Measurements from ENCODE around the gene ICA1L. TPM values are rescaled to one million over a fixed set of nuclear protein-coding genes. Genes with fewer than 3 reads are reported as not detected.
"Not testable (repeated sequence)": the region's sequence is repeated elsewhere in the genome, so short reads cannot be mapped to it uniquely, and the experiment has no call there.

The ICA1L gene
- polyA plus RNA-seq, 6 donors from 2014 or later, result 0.89 to 4.8 (median 3.6) TPM

DNA sequence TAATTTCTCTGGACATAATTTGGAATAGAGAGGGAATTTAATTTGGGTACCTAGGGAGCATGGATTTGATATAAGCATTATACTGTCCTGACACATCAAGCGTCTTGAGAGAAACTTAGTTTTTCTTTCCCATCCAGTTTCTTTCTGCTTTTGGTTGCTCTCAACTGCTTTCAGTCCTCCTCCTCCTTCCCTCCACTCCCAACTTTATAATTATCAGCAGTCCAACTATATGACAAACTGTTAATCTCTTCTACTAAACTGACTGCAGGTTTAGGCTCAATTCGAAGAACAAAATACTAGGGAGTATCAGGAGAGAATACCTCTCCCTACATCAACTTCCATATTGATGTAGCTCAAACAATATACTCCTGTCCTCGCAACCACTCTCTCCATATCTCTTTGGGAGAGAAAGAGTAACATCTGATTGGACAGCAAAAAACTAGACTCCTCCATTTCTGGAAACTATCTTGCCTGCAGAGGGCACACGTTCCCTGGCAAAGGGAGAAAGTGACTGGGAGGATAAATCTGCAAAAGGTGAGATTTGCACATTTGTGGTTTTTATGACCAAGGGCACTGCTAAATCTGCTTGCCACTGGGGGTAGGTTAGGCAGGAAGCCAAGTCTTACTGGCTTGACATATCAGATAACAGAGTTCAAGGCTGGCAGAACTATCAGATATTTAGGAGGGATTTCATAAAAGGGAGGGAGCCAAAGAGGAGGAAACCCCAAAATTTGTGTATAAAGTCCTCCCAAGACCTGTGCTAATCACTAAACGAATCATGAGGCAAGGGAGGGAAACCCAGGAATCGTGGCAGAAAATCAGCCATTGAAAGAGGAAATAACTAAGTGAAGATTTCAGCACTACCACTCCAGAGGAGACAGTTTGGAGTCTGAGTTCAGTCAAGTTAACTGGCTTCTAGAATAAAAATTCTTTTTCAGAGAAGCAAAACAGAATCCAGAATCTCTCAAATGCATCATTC lies 40.0 kb downstream of the ICA1L start:
- DNase-seq (no peak), ATAC-seq (ENCODE audit: low read depth in 2 of 2) (peak; percentile 45 to 48)
- Mint-ChIP-seq H3K36me3 (no peaks in the 10 kb centered on the region), H3K27me3 (no peaks in the 10 kb centered on the region), H3K9me3 (peaks cover 0 to 5% (median 2%) of the 10 kb centered on the region in 7 donors), H3K27ac (peak overlapping the region in 1 of 6 donors; percentile 2), H3K4me1 (peaks cover 8 to 11% (median 9%) of the 10 kb centered on the region in 3 donors), H3K4me3 (peak overlapping the region in 1 of 8 donors; percentile 37)

DNA sequence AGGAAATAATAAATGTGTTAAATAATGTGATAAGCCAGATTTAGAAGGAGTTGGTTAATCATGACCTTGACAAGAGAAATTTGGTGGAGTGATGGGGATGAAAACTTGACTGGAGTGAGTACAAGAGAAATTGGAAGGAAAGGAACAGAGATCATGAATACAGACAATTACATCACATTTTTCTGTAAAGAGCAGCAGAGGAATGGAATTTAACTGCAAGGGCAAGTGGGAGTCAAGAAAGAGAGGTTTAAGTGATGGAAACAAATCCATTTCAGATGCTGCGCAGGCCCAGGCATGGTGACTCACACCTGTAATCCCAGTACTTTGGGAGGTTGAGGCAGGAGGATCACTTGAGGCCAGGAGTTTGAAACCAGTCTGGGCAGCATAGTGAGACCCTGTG lies 46.7 kb downstream of the ICA1L start:
- Mint-ChIP-seq H3K27ac (peak overlapping the region in 2 of 6 donors; percentile 60 to 62), H3K4me3 (no peak overlapping the region), H3K36me3 (peaks cover 0 to 5% of the 10 kb centered on the region in 2 donors), H3K4me1 (peaks cover 4 to 10% (median 5%) of the 10 kb centered on the region in 3 donors), H3K27me3 (no peaks in the 10 kb centered on the region), H3K9me3 (no peaks in the 10 kb centered on the region)
- ATAC-seq (ENCODE audit: low read depth in 2 of 2) (no peak), DNase-seq (no peak)

DNA sequence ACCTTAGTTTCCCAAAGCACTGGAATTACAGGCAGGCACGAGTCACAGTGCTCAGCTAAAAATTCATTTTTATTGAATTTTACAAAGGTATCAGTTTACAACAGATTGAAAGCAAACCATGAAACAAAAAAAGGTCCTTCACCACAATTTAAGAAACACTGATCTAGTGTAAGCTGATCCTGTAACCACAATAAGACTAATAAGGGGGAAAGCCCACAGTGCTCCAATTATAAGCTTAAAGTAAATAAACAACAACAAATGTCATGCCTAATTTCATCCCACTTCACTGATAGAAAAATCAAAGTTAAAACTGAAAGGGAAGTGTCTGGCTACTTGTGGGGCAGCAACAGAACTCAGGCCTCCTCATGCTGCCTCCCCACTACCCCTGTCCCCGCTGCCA lies 49.2 kb downstream of the ICA1L start:
- ATAC-seq (ENCODE audit: low read depth in 2 of 2), result no peak
- Mint-ChIP-seq H3K27me3 (no peaks in the 10 kb centered on the region), H3K4me3 (no peak overlapping the region), H3K27ac (peak overlapping the region in 1 of 6 donors; percentile 27), H3K36me3 (peaks cover 0 to 5% of the 10 kb centered on the region in 2 donors), H3K4me1 (peaks cover 4 to 10% (median 5%) of the 10 kb centered on the region in 3 donors), H3K9me3 (no peaks in the 10 kb centered on the region)
- DNase-seq, result no peak

DNA sequence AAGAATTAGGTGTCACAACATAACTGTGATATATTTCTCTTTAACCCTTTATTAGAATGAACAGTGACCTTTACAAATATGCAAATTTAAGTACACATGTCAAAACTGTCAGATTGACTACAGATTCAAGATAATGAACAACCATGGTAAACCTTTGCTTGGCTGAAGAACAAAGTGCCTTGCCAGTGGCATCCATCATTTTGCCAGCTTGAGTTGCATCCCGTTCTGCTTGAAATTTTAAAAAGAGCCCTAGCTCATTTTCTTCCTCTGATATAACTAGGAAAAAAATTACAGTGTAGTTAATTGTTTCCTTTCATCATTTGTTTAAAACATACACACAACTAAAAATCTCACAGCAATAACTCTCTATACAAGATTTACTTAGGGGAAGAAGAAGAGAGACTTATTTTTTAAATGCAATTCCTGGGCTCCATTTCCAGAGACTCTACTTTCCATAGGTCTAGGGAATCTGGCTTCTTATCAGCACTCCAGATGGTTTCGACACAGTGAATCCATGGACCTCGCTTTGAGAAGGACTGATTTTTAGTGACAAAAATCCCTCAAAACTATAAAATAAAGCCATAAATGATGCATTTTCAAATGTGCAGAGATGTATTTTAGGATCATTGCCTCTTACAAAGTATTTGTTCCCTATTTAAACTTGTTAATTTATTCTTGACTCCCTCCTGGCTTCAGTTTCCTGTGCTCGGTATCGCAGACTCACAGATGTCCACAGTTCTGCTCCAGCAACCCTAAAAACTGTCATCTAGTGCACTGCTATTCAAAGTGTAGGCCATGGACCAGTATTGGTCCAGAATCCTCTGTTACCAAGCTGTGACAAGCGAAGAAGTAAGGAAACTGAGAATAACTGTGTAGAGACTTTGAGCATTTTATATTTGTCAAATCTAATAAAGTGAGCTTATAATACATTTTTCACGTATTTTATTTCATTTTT lies 50.1 kb downstream of the ICA1L start:
- H3K9me3 Mint-ChIP-seq, result no peaks in the 10 kb centered on the region
- peak overlapping the region in 1 of 8 donors; percentile 36 for H3K4me3 Mint-ChIP-seq
- H3K4me1 Mint-ChIP-seq, result peaks cover 4 to 10% (median 5%) of the 10 kb centered on the region in 3 donors
- peak; percentile 61 to 68 for ATAC-seq (ENCODE audit: low read depth in 2 of 2)
- DNase-seq, result no peak
- peaks cover 0 to 5% of the 10 kb centered on the region in 2 donors for H3K36me3 Mint-ChIP-seq
- no peaks in the 10 kb centered on the region for H3K27me3 Mint-ChIP-seq
- peak overlapping the region in 1 of 6 donors; percentile 45 for H3K27ac Mint-ChIP-seq

DNA sequence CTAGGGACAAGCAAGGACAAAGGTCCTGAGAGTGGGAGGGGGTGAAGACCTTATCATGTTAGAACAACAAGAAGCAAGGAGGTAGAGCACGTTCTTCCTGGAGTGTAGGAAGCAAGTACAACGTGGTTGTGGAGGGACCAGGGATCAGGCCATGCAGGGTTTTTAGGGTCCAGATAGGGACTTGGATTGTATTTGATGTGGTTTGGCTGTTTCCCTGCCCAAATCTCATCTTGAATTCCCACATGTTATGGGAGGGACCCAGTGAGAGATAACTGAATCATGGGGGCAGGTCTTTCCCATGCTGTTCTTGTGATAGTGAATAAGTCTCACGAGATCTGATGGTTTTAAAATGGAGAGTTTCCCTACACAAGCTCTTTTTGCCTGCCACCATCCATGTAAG lies 53.2 kb downstream of the ICA1L start:
- no peaks in the 10 kb centered on the region for H3K27me3 Mint-ChIP-seq
- no peak for DNase-seq
- peak overlapping the region in 1 of 6 donors; percentile 9 for H3K27ac Mint-ChIP-seq

DNA sequence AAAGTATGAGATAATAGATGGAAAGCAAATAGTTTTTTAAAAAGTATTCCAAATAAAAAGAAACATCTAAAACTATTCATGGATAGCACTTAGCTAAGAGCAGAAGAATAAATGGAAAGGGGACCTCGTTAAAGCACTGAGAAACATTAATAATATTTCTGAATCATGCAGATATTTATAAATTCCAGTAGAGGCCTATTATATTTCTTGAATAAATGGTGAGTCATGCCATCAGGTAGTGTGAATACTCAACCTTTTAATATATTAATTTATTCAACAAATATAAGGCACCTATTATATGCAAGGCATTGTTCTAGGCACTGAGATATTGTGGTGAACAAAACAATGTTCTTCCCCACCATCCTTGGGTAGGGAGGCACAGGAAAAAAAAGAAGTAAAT lies 53.8 kb downstream of the ICA1L start:
- peaks cover 12% of the 10 kb centered on the region in 2 donors for H3K36me3 Mint-ChIP-seq
- H3K4me3 Mint-ChIP-seq, result no peak overlapping the region
- ATAC-seq (ENCODE audit: low read depth in 2 of 2) (no peak), DNase-seq (no peak)
- H3K27ac Mint-ChIP-seq, result peak overlapping the region in 1 of 6 donors; percentile 40
- H3K27me3 Mint-ChIP-seq, result no peaks in the 10 kb centered on the region
- H3K4me1 Mint-ChIP-seq, result peaks cover 4 to 9% (median 5%) of the 10 kb centered on the region in 3 donors
- H3K9me3 Mint-ChIP-seq, result peaks cover 0 to 15% (median 7%) of the 10 kb centered on the region in 7 donors

More for the DNA sequence above, 53.2 kb downstream of the ICA1L start:
- Mint-ChIP-seq H3K4me3 (no peak overlapping the region), H3K4me1 (peaks cover 4 to 10% (median 5%) of the 10 kb centered on the region in 3 donors), H3K36me3 (peaks cover 12% of the 10 kb centered on the region in 2 donors), H3K9me3 (peaks cover 0 to 15% (median 7%) of the 10 kb centered on the region in 7 donors)
- ATAC-seq (ENCODE audit: low read depth in 2 of 2), result no peak

DNA sequence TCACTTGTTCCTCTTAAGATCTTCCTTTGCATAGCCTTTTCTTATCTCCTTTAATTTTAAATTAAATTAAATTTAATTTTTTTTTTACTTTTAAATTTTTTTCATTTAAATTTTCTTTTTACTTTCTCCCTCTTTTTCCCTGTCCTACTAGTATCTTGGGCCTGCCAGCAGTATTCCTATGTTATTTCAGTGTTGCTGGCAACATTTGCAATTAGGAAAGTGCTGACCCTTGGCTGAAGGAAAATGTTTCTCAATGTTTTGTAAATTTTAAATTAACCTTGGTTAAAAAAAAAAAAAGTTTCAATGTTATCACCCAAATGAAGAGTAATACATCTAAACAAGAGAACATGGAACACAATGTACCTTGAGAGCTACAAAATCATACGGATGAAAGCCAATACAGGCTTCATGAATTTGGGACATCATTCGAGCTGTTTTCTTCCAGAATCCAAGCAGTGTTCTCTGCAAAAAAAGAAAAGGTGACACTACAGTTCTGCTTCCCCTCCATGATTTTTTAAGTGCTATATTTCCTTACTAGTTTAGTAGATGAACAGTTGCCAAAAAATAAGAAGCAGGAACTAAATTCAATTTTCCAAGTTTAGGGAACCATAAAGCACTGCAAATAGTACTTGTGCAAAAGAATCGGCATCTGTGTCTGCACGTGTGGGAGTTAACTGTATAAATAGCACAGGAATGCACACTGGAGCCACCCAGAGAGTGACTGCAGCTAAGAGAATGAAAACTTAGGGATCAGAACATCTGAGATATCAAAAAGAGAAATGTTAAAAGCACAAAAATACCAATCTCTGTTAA lies 55.8 kb downstream of the ICA1L start:
- DNase-seq (no peak), ATAC-seq (ENCODE audit: low read depth in 2 of 2) (no peak)
- Mint-ChIP-seq H3K36me3 (peaks cover 12 to 17% of the 10 kb centered on the region in 2 donors), H3K4me3 (no peak overlapping the region), H3K4me1 (no peaks in the 10 kb centered on the region), H3K27ac (peak overlapping the region in 1 of 6 donors; percentile 24), H3K27me3 (no peaks in the 10 kb centered on the region), H3K9me3 (peaks cover 3 to 15% (median 8%) of the 10 kb centered on the region in 7 donors)

DNA sequence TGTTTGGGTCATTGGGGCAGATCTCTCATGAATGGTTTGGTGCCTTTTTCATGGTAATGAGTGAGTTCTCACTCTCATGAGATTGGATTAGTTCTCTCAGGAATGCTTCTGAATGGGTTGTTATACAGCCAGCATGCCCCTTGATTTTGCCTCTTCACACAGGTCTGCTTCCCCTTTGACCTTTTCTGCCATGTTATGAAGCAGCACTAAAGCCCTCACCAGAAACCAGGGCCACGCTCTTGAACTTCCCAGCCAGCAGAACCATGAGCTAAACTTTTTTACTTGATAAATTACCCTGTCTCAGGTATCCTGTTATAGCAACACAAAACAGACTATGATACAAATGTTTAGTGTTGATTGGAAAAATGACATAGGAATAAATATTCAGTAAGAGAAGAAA lies 57.3 kb downstream of the ICA1L start:
- no peak for DNase-seq
- no peak overlapping the region for H3K4me3 Mint-ChIP-seq
- ATAC-seq (ENCODE audit: low read depth in 2 of 2), result no peak
- H3K27ac Mint-ChIP-seq, result no peak overlapping the region
- H3K27me3 Mint-ChIP-seq, result no peaks in the 10 kb centered on the region
- peaks cover 4 to 26% (median 12%) of the 10 kb centered on the region in 7 donors for H3K9me3 Mint-ChIP-seq
- no peaks in the 10 kb centered on the region for H3K4me1 Mint-ChIP-seq
- peaks cover 18 to 22% of the 10 kb centered on the region in 2 donors for H3K36me3 Mint-ChIP-seq

DNA sequence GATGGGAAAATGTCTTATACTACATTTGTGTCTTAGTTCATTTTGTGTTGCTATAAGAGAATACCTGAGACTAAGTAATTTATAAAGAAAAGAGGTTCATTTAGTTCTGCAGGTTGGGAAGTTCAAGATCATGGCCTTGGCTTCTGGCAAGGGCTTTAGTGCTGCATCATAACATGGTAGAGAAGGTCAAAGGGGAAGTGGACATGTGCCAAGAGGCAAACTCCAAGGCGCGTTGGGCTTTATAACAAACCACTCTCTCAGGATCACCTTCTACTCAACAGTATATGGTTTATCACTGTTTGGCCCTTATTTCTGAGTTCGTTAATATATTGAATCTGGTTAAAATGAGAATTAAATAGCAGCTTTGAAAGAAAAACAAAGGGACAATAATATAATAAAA lies 58.2 kb downstream of the ICA1L start:
- H3K36me3 Mint-ChIP-seq, result peaks cover 27 to 29% of the 10 kb centered on the region in 2 donors
- peaks cover 4 to 32% (median 15%) of the 10 kb centered on the region in 7 donors for H3K9me3 Mint-ChIP-seq
- H3K27me3 Mint-ChIP-seq, result no peaks in the 10 kb centered on the region
- no peak for DNase-seq
- ATAC-seq (ENCODE audit: low read depth in 2 of 2), result no peak
- H3K4me3 Mint-ChIP-seq, result no peak overlapping the region
- H3K4me1 Mint-ChIP-seq, result no peaks in the 10 kb centered on the region
- no peak overlapping the region for H3K27ac Mint-ChIP-seq

DNA sequence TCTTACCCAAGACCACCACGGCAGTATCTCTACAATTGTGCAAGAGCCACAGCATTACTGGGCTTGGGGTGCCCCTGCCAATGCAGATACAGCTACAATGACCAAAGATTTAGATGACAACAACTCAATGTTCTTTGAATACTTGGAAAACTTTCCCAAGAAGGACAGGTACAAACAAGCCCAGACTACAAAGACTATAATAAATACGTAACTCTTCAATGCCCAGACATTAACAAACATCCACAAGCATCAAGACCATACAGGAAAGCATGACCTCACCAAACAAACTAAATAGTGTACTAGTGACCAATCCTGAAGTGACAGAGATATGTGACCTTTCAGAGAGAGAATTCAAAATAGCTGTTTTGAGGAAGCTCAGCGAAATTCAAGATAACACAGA lies 62.8 kb downstream of the ICA1L start:
- Mint-ChIP-seq H3K27me3 (no peaks in the 10 kb centered on the region), H3K36me3 (peaks cover 36 to 44% of the 10 kb centered on the region in 2 donors), H3K27ac (peak overlapping the region in 2 of 6 donors; percentile 4 to 6), H3K4me3 (peak overlapping the region in 1 of 8 donors; percentile 43), H3K9me3 (peaks cover 0 to 21% (median 7%) of the 10 kb centered on the region in 7 donors), H3K4me1 (no peaks in the 10 kb centered on the region)
- DNase-seq, result no peak
- ATAC-seq (ENCODE audit: low read depth in 2 of 2), result no peak

DNA sequence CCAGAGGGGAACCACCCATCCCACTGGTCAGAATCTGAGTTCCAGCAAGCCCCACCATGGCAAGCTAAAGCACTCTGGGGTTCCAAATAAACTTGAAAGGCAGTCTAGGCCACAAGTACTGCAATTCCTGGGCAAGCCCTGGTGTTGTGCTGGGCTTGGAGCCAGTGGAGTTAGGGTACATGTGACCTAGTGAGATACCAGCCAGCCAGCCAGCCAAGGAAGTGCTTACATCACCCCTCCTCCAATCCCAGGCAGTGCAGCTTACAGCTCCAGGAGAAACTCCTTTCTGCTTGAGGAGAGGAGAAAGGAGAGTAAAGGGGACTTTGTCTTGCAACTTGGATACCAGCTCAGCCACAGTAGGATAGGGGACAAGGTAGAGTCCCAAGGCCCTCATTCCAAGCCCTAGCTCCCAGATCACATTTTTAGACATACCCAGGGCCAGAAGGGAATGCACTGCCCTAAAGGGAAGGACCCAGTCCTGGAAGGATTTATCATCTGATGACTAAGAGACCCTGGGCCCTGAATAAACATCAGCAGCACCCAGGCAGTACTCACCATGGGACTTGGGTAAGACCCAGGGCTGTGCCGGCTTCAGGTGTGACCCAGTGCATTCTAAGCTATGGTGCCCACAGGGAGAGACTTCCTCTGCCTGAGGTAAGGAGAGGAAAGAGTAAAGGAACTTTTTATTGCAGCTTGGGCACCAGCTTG lies 64.0 kb downstream of the ICA1L start:
- not testable (repeated sequence) for H3K27me3 Mint-ChIP-seq; ATAC-seq (ENCODE audit: low read depth in 2 of 2); H3K4me1 Mint-ChIP-seq; H3K4me3 Mint-ChIP-seq; DNase-seq
- Mint-ChIP-seq H3K9me3 (peaks cover 0 to 16% (median 6%) of the 10 kb centered on the region in 7 donors), H3K27ac (peak overlapping the region in 2 of 6 donors; percentile 28 to 94), H3K36me3 (peaks cover 38 to 47% of the 10 kb centered on the region in 2 donors)

DNA sequence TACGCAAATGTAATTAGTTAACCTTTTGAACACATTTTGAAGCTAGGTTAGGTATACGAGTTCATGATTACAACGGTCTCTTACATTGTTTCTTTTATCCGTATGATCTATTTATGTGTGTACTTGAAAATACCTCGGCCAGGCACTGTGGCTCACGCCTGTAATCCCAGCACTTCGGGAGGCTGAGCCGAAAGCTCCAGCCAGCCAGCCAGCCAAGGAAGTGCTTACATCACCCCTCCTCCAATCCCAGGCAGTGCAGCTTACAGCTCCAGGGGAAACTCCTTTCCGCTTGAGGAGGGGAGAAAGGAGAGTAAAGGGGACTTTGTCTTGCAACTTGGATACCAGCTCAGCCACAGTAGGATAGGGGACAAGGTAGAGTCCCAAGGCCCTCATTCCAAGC lies 65.7 kb downstream of the ICA1L start:
- peaks cover 43 to 60% of the 10 kb centered on the region in 2 donors for H3K36me3 Mint-ChIP-seq

More for the DNA sequence above, 65.7 kb downstream of the ICA1L start:
- not testable (repeated sequence) for H3K4me3 Mint-ChIP-seq; H3K4me1 Mint-ChIP-seq; DNase-seq; H3K27me3 Mint-ChIP-seq; ATAC-seq (ENCODE audit: low read depth in 2 of 2); H3K27ac Mint-ChIP-seq
- peaks cover 0 to 16% (median 6%) of the 10 kb centered on the region in 7 donors for H3K9me3 Mint-ChIP-seq

Measured in naive B cell (primary cell).